SW 1271 (cell line): ENCODE measurements around the gene ANKRD22.

ENCODE experiments used
- DNase-seq, 2 experiments: peaks; one replicate each; lab custom pipeline; 2025; lab: John Stamatoyannopoulos, UW

The ANKRD22 gene

GRCh38 chr10:88851706-88852105, at the start of gene ANKRD22:
Gene ANKRD22, minus strand, starts transcription at chr10:88851844. Its CDS starts 237 bp downstream, at chr10:88851607.
- DNase-seq = peak in 1 of 2 experiments; percentile 1

GRCh38 chr10:88899886-88900285, 48.2 kb upstream of the ANKRD22 start:
- no peak for DNase-seq

- DNase-seq = no peak
Measured at GRCh38 chr10:88898727-88899126, 47.1 kb upstream of the ANKRD22 start.

- DNase-seq = no peak
Measured at GRCh38 chr10:88896994-88897853, 45.6 kb upstream of the ANKRD22 start.

- no peak for DNase-seq
Measured at GRCh38 chr10:88896372-88896993, 44.8 kb upstream of the ANKRD22 start.

GRCh38 chr10:88895250-88895649, 43.6 kb upstream of the ANKRD22 start:
- no peak for DNase-seq

- no peak for DNase-seq
Measured at GRCh38 chr10:88893611-88894010, 42.0 kb upstream of the ANKRD22 start.

GRCh38 chr10:88892222-88892967, 40.8 kb upstream of the ANKRD22 start:
- DNase-seq = no peak

GRCh38 chr10:88890681-88891381, 39.2 kb upstream of the ANKRD22 start:
- DNase-seq = no peak

GRCh38 chr10:88889559-88890337, 38.1 kb upstream of the ANKRD22 start:
- DNase-seq = no peak

- DNase-seq = no peak
Measured at GRCh38 chr10:88888810-88889445, 37.3 kb upstream of the ANKRD22 start.

GRCh38 chr10:88886557-88886956, 34.9 kb upstream of the ANKRD22 start:
- DNase-seq = no peak

- no peak for DNase-seq
Measured at GRCh38 chr10:88883448-88883809, 31.8 kb upstream of the ANKRD22 start.

GRCh38 chr10:88882646-88883447, 31.2 kb upstream of the ANKRD22 start:
- DNase-seq = peak in 1 of 2 experiments; percentile 82

- peak in 1 of 2 experiments; percentile 47 for DNase-seq
Measured at GRCh38 chr10:88881922-88882645, 30.4 kb upstream of the ANKRD22 start.

GRCh38 chr10:88881320-88881719, 29.7 kb upstream of the ANKRD22 start:
- peak in 1 of 2 experiments; percentile 25 for DNase-seq

GRCh38 chr10:88880282-88881076, 28.8 kb upstream of the ANKRD22 start:
- peak; percentile 64 to 79 for DNase-seq

- peak; percentile 37 to 63 for DNase-seq
Measured at GRCh38 chr10:88879534-88880281, 28.1 kb upstream of the ANKRD22 start, which contains the start of gene STAMBPL1. Gene STAMBPL1, plus strand, starts transcription at chr10:88880245. Its CDS starts 21,464 bp downstream, at chr10:88901709.
